ENCODE measurements around the gene SLC22A31. TPM values are rescaled to one million over a fixed set of nuclear protein-coding genes. Genes with fewer than 3 reads are reported as not detected.

The SLC22A31 gene
- total RNA-seq, 2 donors from 2014 or later, result 68.2 TPM; not detected in 1

DNA sequence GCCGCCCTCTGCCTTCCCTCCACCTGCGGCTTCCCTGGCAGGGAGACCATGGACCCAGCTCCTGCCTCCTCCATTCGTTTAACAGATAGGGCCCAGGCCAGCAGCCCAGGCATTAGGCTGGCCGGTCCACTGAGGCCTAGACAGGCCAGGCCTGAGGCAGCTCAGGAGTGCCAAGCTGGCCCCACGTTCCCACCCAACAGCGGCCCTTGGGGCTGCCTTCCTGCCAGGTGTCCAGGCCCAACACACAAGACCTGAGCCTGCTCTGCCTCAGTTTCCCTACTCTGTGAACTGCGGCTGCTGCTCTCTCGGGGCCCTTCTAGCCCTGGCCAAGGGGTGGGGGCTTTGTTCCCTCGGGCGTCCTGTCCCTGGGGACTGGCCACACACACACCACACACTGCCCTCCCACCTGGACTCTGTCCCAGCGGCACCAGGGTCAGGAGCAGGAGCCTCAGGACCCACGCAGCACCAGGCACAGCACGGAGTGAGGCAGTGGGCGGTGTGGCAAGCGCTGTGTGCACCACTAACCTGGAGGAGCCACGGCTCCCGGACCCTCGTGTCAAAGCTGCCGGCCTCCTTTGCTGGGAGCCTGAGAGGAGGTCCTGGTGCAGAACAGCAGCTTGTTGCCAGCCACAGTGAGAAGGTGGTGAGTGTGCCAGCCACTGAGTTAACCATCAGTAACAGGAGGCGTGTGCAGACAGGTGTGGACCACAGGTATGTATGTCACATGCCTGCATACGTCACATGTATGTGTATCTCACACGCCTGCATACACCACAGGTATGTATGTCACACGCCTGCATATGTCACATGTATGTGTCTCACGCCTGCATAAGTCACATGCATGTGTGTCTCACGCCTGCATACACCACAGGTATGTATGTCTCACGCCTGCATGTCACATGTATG, 43.3 kb downstream of the SLC22A31 start:
- DNase-seq (no peak), ATAC-seq (no peak)
- peaks cover 20% of the 10 kb centered on the region for H3K4me1 ChIP-seq
- no peaks in the 10 kb centered on the region for H3K9me3 ChIP-seq
- WGBS, 2 donors, result 54 to 58% methylated on average over 15 to 25 of the region's 26 CpGs
- no peak for TF ChIP-seq POLR2A (IDR thresholded peaks at IDR 0.05)
- TF ChIP-seq, protein P1, sequence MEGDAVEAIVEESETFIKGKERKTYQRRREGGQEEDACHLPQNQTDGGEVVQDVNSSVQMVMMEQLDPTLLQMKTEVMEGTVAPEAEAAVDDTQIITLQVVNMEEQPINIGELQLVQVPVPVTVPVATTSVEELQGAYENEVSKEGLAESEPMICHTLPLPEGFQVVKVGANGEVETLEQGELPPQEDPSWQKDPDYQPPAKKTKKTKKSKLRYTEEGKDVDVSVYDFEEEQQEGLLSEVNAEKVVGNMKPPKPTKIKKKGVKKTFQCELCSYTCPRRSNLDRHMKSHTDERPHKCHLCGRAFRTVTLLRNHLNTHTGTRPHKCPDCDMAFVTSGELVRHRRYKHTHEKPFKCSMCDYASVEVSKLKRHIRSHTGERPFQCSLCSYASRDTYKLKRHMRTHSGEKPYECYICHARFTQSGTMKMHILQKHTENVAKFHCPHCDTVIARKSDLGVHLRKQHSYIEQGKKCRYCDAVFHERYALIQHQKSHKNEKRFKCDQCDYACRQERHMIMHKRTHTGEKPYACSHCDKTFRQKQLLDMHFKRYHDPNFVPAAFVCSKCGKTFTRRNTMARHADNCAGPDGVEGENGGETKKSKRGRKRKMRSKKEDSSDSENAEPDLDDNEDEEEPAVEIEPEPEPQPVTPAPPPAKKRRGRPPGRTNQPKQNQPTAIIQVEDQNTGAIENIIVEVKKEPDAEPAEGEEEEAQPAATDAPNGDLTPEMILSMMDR (IDR thresholded peaks at IDR 0.05), result no peak
- intact Hi-C loops (cut with DNase I), result no loop called here
- H3K4me3 ChIP-seq, result no peak overlapping the region
- H3K36me3 ChIP-seq (replicated peaks in 1 of 2; ENCODE audit: insufficient read depth in 1 of 2, low read depth in 2 of 2), result no peaks in the 10 kb centered on the region
- H3K27me3 ChIP-seq, result no peaks in the 10 kb centered on the region
- H3K27ac ChIP-seq, result no peak overlapping the region

DNA sequence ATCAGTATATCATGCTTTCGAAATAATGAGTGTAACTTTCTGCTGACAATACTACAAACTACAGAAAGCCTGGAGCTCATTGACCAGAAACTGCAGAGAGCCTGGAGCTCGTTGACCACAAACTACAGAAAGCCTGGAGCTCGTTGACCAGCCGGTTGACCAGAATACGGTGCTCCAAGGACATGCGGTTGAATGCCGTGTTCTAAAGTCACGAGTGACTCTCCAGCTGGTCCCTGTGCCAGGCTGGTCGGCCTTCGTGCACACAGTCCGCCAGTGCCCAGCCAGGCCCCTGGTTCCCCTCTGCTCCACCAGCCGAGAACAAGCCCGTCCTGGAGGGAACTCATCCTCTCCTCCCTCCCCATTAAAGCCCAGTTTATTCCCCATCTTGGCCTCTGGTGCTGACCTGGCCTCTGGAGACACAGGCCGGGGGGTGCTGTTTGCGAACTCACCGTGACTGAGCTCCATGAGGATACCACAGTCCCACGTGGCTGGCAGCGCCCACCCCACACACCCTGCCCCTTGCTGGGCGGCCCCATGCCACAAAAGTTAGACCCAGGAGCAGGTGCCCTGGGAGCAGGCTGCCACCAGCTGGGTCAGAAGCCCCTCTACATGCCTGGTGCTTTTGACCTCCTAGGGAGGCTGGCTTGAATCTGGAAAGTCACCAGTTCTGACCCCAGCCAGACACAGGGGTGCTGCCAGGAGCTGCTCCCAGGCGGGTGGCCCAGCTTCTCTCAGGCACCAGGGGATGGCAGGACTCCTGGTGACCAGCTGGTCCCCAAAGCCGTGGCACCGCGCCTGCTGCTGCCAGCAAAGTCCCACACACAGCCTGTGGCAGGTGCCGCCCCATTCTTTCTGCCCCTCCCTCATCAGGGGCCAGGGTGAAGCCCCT, 44.2 kb downstream of the SLC22A31 start:
- WGBS, 2 donors, result 20 to 36% methylated on average over 20 to 24 of the region's 24 CpGs
- Histone ChIP-seq H3K36me3 (replicated peaks in 1 of 2; ENCODE audit: insufficient read depth in 1 of 2, low read depth in 2 of 2) (no peaks in the 10 kb centered on the region), H3K9me3 (no peaks in the 10 kb centered on the region), H3K4me1 (peaks cover 20% of the 10 kb centered on the region), H3K4me3 (no peak overlapping the region), H3K27ac (no peak overlapping the region), H3K27me3 (no peaks in the 10 kb centered on the region)
- DNase-seq (peak in 1 of 4 donors; percentile 49), ATAC-seq (peak; percentile 10)
- intact Hi-C loops (cut with DNase I), result no loop called here
- TF ChIP-seq, protein P1 (IDR thresholded peaks at IDR 0.05), result no peak
- no peak for TF ChIP-seq POLR2A (IDR thresholded peaks at IDR 0.05)

DNA sequence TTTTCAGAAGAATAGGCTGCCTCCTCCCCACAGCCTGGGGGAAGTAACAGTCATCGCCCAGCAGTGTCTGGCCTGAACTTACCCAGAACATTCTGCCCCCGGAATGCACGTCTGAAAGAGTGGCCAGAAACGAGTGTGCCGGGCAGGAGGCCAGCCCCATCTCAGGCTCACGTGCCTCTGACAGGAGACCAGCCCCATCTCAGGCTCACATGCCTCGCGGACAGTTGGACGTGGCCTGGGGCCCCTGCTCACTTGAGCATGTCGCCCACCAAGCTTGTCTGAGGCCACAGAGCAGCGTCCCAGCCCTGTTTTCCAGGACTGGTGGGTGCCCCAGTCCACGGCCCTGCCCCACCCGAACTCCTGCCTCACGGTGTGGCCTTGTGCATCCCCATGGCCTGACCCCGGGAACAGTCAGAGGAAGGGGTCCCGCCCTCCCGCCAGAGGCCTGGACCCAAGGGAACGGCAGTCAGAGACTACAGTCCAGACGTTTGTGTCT, 45.1 kb downstream of the SLC22A31 start:
- H3K4me3 ChIP-seq, result no peak overlapping the region
- peaks cover 20% of the 10 kb centered on the region for H3K4me1 ChIP-seq
- no peaks in the 10 kb centered on the region for H3K27me3 ChIP-seq
- peaks cover 0 to 2% of the 10 kb centered on the region in 2 donors for H3K36me3 ChIP-seq (replicated peaks in 1 of 2; ENCODE audit: insufficient read depth in 1 of 2, low read depth in 2 of 2)
- TF ChIP-seq, protein P1 (IDR thresholded peaks at IDR 0.05), result no peak
- no peak for TF ChIP-seq POLR2A (IDR thresholded peaks at IDR 0.05)
- intact Hi-C loops (cut with DNase I), result no loop called here
- DNase-seq (peak; percentile 38 to 65 (median 58)), ATAC-seq (peak; percentile 30)
- 21 to 31% methylated on average over 6 to 19 of the region's 19 CpGs for WGBS, 2 donors
- H3K27ac ChIP-seq, result no peak overlapping the region
- no peaks in the 10 kb centered on the region for H3K9me3 ChIP-seq

DNA sequence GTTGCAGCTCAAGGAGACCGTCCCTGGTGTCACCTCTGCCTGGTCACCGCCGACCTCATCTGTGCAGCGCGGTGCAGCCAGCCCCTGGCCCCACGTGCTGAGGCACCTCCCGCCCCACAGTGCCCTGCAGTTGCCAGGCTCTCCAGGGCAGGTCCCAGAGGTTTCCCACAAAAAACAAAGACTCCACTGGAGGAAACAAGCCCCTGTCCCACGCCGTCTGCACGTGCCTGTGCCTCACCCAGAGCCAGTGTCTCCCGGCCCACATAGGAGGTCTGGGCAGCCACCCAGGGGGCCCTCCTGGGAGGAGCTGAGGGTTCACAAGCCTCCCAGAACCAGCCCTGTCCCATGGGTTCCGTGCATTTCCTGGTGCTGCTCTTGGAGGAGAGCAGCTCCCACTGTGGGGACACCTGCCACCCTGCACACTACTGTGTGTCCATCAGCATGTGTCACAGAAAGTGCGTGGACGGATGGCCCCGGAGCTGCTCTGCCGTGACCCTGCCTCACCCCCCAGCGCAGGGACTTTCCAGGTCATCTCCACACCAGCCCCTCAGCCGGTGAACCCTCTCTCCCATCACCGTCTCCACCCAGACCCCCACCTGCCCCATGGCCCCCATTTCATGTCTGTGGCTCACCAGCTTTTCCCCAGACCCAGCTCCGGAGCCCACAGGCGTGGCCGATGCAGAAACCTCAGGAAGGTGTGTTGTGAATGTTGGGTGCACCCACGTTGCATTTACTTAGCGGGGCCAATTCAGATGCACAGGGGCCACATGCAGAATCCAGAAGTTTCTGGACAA, 45.8 kb downstream of the SLC22A31 start:
- peaks cover 0 to under 1% (median 0%) of the 10 kb centered on the region in 3 donors for H3K9me3 ChIP-seq
- intact Hi-C loops (cut with DNase I), result no loop called here
- no peak for TF ChIP-seq POLR2A (IDR thresholded peaks at IDR 0.05)
- TF ChIP-seq, protein P1 (IDR thresholded peaks at IDR 0.05), result no peak
- ATAC-seq, result peak; percentile 15
- 53 to 59% methylated on average over 19 to 24 of the region's 24 CpGs for WGBS, 2 donors
- no peaks in the 10 kb centered on the region for H3K27me3 ChIP-seq
- H3K27ac ChIP-seq, result no peak overlapping the region
- peaks cover 0 to 2% of the 10 kb centered on the region in 2 donors for H3K36me3 ChIP-seq (replicated peaks in 1 of 2; ENCODE audit: insufficient read depth in 1 of 2, low read depth in 2 of 2)
- H3K4me1 ChIP-seq, result peaks cover 20% of the 10 kb centered on the region
- DNase-seq, result no peak
- H3K4me3 ChIP-seq, result no peak overlapping the region
